Retinal pigment epithelial cell (primary cell): Measurements from ENCODE around the gene ACOT7.
"Not testable (repeated sequence)": the region's sequence is repeated elsewhere in the genome, so short reads cannot be mapped to it uniquely, and the experiment has no call there.

Experiments used
- DNase-seq: peaks from one replicate; pipeline ENCODE4 v3.0.0-alpha.2; 2010; ENCODE audit warnings: low read depth
- H3K4me3 ChIP-seq: 2 replicates; pipeline ENCODE4 v1.5.1; 2011; ENCODE audit warnings: mild to moderate bottlenecking, low read length, control low read depth, moderate library complexity
- CTCF ChIP-seq: conservative IDR thresholded peaks from 2 replicates; pipeline ENCODE4 v1.5.1; 2011; ENCODE audit warnings: low read depth, low read length, control low read depth, inconsistent platforms

Gene ACOT7

GRCh38 chr1:6393400-6394187, at the start of gene ACOT7:
Gene ACOT7, minus strand, starts transcription at chr1:6393767. Its CDS starts 368 bp downstream, at chr1:6393399.
- DNase-seq: peak; percentile 69
- peak; percentile 37 for TF ChIP-seq CTCF
- peak within 1 kb of the TSS; percentile 55 for H3K4me3 ChIP-seq

- no peak overlapping the region for H3K4me3 ChIP-seq
- no peak for DNase-seq
- no peak for TF ChIP-seq CTCF
Observed at GRCh38 chr1:6441586-6441985, 48.0 kb upstream of the ACOT7 start.

- peak; percentile 33 for TF ChIP-seq CTCF
- H3K4me3 ChIP-seq: no peak overlapping the region
- DNase-seq: no peak
Observed at GRCh38 chr1:6440198-6441126, 46.9 kb upstream of the ACOT7 start.

- no peak for DNase-seq
- TF ChIP-seq CTCF: peak; percentile 96
- H3K4me3 ChIP-seq: no peak overlapping the region
Observed at GRCh38 chr1:6438047-6438525, 44.5 kb upstream of the ACOT7 start.

- not testable (repeated sequence) for H3K4me3 ChIP-seq, DNase-seq
- peak; percentile 49 for TF ChIP-seq CTCF
Observed at GRCh38 chr1:6437012-6437700, 43.6 kb upstream of the ACOT7 start.

GRCh38 chr1:6436277-6436676, 42.7 kb upstream of the ACOT7 start:
- H3K4me3 ChIP-seq, DNase-seq: not testable (repeated sequence)

- no peak for DNase-seq
- no peak overlapping the region for H3K4me3 ChIP-seq
- TF ChIP-seq CTCF: no peak
Observed at GRCh38 chr1:6435547-6435946, 42.0 kb upstream of the ACOT7 start.
